Prostate gland (tissue), 2 donors: ENCODE data around the gene C20orf202.

ENCODE experiments used
- CTCF ChIP-seq, 4 experiments: fragments of 200-600 bp in 2 of 4; fragments of 450-650 bp in 2 of 4; sonication (generic) in 2 of 4; IDR thresholded peaks; 1 replicate in 3 of 4; 2 replicates in 1 of 4; pipeline ENCODE4 v1.5.1; 2016 to 2019; ENCODE audit warnings: antibody characterized with exemption in 4 of 4, mild to moderate bottlenecking in 2 of 4, moderate library complexity in 2 of 4
- POLR2A ChIP-seq: fragments of 450-650 bp; IDR thresholded peaks from one replicate; pipeline ENCODE4 v1.6.1; 2016; ENCODE audit warnings: antibody characterized with exemption, mild to moderate bottlenecking
- POLR2AphosphoS5 ChIP-seq: sonication (generic); formaldehyde crosslinking; IDR thresholded peaks from one replicate; pipeline ENCODE4 v1.6.1; 2017; ENCODE audit warnings: antibody characterized with exemption

- no peak for TF ChIP-seq CTCF (IDR thresholded peaks at IDR 0.05)
- TF ChIP-seq POLR2AphosphoS5 = no peak
- no peak for TF ChIP-seq POLR2A
Measured at GRCh38 chr20:1204113-1204512, 859 bp downstream of the C20orf202 start.
